GM18861 (cell line): ENCODE results near the gene PRR15L.

ENCODE experiments used
- ATAC-seq: cut with Tn5 transposase; IDR thresholded peaks from one replicate; pipeline ENCODE4 v1.9.1; 2021; ENCODE audit not compliant: unreplicated experiment

Gene PRR15L

DNA sequence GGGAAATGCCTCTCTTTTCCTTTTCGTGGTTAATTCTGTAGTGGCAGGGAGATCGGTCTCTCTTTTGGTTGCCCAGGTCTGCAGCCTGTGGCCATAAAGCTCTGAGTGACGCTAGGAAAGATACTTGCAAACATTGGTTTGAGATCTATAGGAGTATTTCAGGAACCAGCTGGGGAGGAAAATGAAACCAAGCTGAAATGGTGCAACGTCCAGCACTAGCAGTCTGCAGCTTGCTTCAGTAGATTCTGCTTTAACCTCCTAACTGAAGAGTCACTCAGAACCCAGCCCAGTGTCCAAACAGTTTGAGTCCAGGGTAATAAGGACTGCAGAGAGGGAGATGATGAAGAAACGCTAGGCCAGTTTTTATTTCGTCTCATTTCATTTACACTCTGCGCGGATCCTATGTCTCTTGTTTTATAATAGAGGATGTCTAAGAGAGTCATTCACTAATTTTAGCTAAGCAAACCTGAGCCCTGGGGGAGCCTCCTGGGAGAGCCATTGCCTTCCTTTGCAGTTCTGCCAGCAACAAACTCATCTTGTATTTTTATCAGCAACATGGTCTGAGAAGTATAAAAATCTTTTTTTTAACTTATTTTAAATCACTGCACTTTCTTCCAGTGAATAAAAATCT, 49.6 kb downstream of the PRR15L start:
- ATAC-seq = no peak

GRCh38 chr17:47906443-47906842, 51.2 kb downstream of the PRR15L start:
- ATAC-seq = no peak

DNA sequence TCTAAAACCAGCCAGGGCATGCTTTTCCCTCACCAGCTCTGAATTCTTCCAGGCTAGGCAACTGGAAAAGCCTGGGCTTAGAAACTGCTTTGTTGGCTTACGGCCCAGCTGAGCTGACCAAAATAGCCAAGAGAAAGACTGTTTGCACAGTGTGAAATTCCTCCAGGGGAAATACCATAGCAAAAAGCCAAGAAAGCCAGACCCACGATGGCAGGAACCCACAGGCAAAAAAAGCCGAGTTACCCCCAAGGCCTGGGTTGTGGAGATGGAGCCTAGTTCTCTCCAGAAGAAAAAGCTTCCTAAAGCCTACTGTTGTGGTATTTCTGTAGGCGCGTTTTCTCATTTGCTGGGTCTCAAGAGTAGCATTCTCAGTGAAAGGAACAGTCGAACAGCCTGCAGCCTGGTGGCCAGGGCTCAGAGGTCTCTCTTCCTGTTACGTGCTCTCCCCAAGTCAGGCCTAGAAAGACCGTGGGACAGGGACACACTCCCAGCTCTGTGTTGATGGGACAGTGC, 52.4 kb downstream of the PRR15L start:
- no peak for ATAC-seq

GRCh38 chr17:47902039-47902744, 55.5 kb downstream of the PRR15L start:
- no peak for ATAC-seq
